ENCODE measurements around the gene LRP3. TPM values are rescaled to one million over a fixed set of nuclear protein-coding genes. Genes with fewer than 3 reads are reported as not detected.

The LRP3 gene
- total and polyA plus RNA-seq, 2 of the 13 experiments (the other 11 are each of a cell fraction or from before 2014, with no cell fraction given), result 17.6 to 51.6 TPM

DNA sequence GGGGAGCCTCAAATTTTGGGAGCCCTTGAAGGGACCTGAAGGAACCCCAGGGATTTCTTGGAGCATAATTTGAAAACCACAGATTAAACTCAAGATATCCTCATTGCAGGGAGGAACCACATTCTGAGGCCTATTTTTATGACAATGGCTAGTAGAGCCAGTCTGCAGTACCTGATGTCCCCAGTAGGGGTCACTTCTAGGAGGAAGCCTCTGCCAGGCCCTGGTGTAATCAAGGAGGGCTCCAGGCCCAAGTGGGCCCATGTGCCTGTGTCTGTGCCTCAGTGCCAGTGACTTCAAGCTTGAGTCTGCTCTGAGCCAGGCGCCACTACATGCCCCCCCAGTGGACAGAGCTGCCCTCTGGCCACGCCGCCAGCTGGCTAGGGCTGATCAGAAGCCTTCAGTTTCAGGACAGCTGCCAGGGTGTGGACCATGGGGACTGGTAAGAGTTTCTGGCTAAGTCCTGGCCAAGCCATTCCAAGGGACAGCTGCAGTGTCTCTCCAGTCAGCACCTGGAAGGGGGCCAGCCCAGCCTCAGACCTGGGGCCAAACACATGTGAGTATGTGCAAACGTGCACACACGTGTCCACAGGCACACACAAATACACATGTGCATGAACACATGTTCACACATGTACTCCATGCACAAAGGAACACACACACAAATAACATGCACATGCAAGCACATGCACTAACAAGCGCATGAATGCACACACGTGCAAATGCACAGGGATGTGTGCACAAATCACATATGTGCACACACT lies 52.0 kb downstream of the LRP3 start (continued):
- peak; percentile 7; the same call in 1 of the 2 replicates for TF ChIP-seq MYC (CRISPR knock-in tag; IDR thresholded peaks at IDR 0.05; ENCODE audit: borderline replicate concordance)
- peak; percentile 87; the same call in 1 of the 2 replicates for TF ChIP-seq SETDB1 (CRISPR knock-in tag; IDR thresholded peaks at IDR 0.05; ENCODE audit: borderline replicate concordance)

DNA sequence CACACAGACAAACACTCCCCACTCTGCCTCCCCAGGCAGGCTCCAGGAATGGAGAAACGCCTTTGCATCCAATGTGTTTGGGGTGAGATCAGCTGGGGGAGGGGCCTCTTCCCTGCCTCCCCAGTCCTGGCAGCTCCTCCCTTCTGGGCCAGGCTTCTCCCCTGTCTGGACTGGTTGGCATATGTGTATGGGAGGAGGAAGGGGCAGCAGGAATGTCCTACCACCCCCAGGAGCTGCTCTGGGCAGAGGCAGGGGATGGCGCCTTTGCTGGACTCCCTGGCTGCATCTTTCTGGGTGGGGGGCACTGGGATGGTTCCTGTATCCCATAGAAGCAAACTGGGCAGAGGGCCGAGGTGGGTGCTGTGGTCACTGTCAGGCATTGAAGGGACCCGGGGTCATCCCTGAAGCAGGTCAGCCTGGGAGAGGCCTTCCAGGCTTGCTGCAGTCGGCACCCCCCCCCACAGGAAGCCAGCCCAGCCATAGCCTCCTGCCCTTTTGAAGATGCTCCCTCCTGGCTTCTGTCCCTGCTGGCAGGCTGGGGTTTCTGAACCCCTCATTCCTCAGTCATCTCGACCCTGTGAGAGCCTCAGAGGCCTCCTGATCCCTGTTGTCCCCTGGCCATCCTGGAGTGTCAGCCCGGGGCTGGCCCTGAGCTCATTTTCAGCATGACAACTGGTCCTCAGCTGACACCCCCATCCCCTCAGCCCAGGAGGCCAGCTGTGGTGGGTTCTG lies 52.7 kb downstream of the LRP3 start:
- H3K79me2 ChIP-seq (ENCODE audit: insufficient read depth, low read length), result no peaks in the 10 kb centered on the region
- no peak overlapping the region for H3K9ac ChIP-seq (ENCODE audit: insufficient read depth, low read depth, low read length)
- CTCF ChIA-PET (ENCODE audit: low intra/inter-chr PET ratio, low total read pairs), result interaction anchor here (1.0 kb wide), 1 partner anchor 62 kb away, joined by 3 read pairs; no protein-coding TSS in a partner anchor
- H3K4me1 ChIP-seq (ENCODE audit: insufficient read depth, low read length), result peaks cover 56% of the 10 kb centered on the region
- intact Hi-C loops (cut with micrococcal nuclease; ENCODE audit: unreplicated experiment), result loop anchor here (2.0 kb wide), 1 partner anchor 56 kb away; the partner anchor contains the start of gene CEBPA
- no TSS peak for BruUV-seq (replicated peaks)
- peak overlapping the region in 1 of 3 experiments; percentile 69; a peak in 1 of 6 replicates for H3K4me3 ChIP-seq (replicated peaks in 1 of 3; ENCODE audit: insufficient read depth in 1 of 3, low read depth in 2 of 3, low read length in 3 of 3)
- H4K20me1 ChIP-seq (ENCODE audit: insufficient read depth, low read length), result no peaks in the 10 kb centered on the region
- peak overlapping the region; percentile 83 for H3K27ac ChIP-seq (ENCODE audit: extremely low read length, insufficient read depth, low read length)
- no peak overlapping the region for H2AFZ ChIP-seq (ENCODE audit: low read length)
- FAIRE-seq (no peak), DNase-seq (ENCODE audit: low spot score) (no peak), ATAC-seq (peak; percentile 18)
- H3K27me3 ChIP-seq (ENCODE audit: control insufficient read depth in 1 of 2, insufficient read depth in 2 of 2, low read length in 2 of 2), result no peaks in the 10 kb centered on the region
- 0% methylated on average over 1 of the region's 7 CpGs for WGBS (ENCODE audit: low lambda C conversion rate)
- H3K4me2 ChIP-seq (ENCODE audit: low read depth, low read length), result peak overlapping the region; percentile 79
- peaks cover 7% of the 10 kb centered on the region; the same call in 1 of the 2 replicates for H3K9me3 ChIP-seq (ENCODE audit: low read length)
- in situ Hi-C loops (cut with HindIII; ENCODE audit: extremely low pct_ligation_motif_present, low pct_unique_long_range_greater_than_20kb), result no loop called here
- POLR2A ChIA-PET, result interaction anchor here (0.8 to 4.1 kb wide), 9 partner anchors 25 to 156 kb away, joined by 3 to 51 read pairs (median 5); partner anchors contain the start of genes CEBPA and CEBPG
- no peaks in the 10 kb centered on the region for H3K36me3 ChIP-seq (replicated peaks in 1 of 2; ENCODE audit: control insufficient read depth in 1 of 2, insufficient read depth in 2 of 2, low read length in 2 of 2)
- TF ChIP-seq, protein P1, sequence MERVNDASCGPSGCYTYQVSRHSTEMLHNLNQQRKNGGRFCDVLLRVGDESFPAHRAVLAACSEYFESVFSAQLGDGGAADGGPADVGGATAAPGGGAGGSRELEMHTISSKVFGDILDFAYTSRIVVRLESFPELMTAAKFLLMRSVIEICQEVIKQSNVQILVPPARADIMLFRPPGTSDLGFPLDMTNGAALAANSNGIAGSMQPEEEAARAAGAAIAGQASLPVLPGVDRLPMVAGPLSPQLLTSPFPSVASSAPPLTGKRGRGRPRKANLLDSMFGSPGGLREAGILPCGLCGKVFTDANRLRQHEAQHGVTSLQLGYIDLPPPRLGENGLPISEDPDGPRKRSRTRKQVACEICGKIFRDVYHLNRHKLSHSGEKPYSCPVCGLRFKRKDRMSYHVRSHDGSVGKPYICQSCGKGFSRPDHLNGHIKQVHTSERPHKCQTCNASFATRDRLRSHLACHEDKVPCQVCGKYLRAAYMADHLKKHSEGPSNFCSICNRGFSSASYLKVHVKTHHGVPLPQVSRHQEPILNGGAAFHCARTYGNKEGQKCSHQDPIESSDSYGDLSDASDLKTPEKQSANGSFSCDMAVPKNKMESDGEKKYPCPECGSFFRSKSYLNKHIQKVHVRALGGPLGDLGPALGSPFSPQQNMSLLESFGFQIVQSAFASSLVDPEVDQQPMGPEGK (CRISPR knock-in tag; IDR thresholded peaks at IDR 0.05), result peak; percentile 41
- TF ChIP-seq, protein P2, sequence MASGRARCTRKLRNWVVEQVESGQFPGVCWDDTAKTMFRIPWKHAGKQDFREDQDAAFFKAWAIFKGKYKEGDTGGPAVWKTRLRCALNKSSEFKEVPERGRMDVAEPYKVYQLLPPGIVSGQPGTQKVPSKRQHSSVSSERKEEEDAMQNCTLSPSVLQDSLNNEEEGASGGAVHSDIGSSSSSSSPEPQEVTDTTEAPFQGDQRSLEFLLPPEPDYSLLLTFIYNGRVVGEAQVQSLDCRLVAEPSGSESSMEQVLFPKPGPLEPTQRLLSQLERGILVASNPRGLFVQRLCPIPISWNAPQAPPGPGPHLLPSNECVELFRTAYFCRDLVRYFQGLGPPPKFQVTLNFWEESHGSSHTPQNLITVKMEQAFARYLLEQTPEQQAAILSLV (CRISPR knock-in tag; IDR thresholded peaks at IDR 0.05; ENCODE audit: borderline replicate concordance), result 0 out of 2 replicates have a peak, but pooled peaks have one; percentile 26
- TF ChIP-seq ZNF552 (CRISPR knock-in tag; IDR thresholded peaks at IDR 0.05; ENCODE audit: borderline replicate concordance) (0 out of 2 replicates have a peak, but pooled peaks have one; percentile 8), ZSCAN31 (CRISPR knock-in tag; IDR thresholded peaks at IDR 0.05; ENCODE audit: low read depth) (peak; percentile 78; the same call in 1 of the 2 replicates), CAMTA2 (CRISPR knock-in tag; IDR thresholded peaks at IDR 0.05; ENCODE audit: borderline replicate concordance) (no peak), ZNF619 (CRISPR knock-in tag; IDR thresholded peaks at IDR 0.05) (no peak), ZNF788 (CRISPR knock-in tag; IDR thresholded peaks at IDR 0.05; ENCODE audit: borderline replicate concordance) (peak; percentile 56; the same call in 1 of the 2 replicates), HNF4G (IDR thresholded peaks at IDR 0.05; ENCODE audit: borderline replicate concordance, low read depth, low read length) (no peak), HNF4G (CRISPR knock-in tag; IDR thresholded peaks at IDR 0.05; ENCODE audit: borderline replicate concordance, low read depth) (no peak), SRY (CRISPR knock-in tag; IDR thresholded peaks at IDR 0.05) (0 out of 2 replicates have a peak, but pooled peaks have one; percentile 3), FOXO1 (CRISPR knock-in tag; IDR thresholded peaks at IDR 0.05) (no peak)
